Mesenchymal stem cell (in vitro differentiated cells and primary cell): ENCODE data around the gene MACROD2.
A peak's percentile ranks its signal among the peaks of the same experiment; 100 is the strongest.

Experiments
- DNase-seq: peaks from one replicate; pipeline ENCODE4 v3.0.0-alpha.2; 2013
- H2AFZ ChIP-seq: one replicate; pipeline ENCODE4 v1.6.1; 2013; ENCODE audit warnings: low read depth, mild to moderate bottlenecking, control low read depth, inconsistent platforms, low read length, moderate library complexity
- H2AK5ac ChIP-seq: 2 replicates; pipeline ENCODE4 v1.6.1; 2013; ENCODE audit warnings: low read length, moderate library complexity, mild to moderate bottlenecking, inconsistent platforms; ENCODE audit not compliant: severe bottlenecking
- H2BK120ac ChIP-seq: one replicate; pipeline ENCODE4 v1.6.1; 2013; ENCODE audit warnings: low read depth, mild to moderate bottlenecking, inconsistent platforms, low read length, moderate library complexity
- H2BK12ac ChIP-seq, 2 experiments: one replicate each; pipeline ENCODE4 v1.6.1; 2013; ENCODE audit warnings: inconsistent platforms in 2 of 2, low read length in 2 of 2, mild to moderate bottlenecking in 2 of 2, moderate library complexity in 2 of 2, control low read depth in 1 of 2
- H2BK15ac ChIP-seq: one replicate; pipeline ENCODE4 v1.6.1; 2013; ENCODE audit warnings: mild to moderate bottlenecking, low read depth, inconsistent platforms; ENCODE audit not compliant: poor library complexity, severe bottlenecking
- H2BK5ac ChIP-seq: 2 replicates; pipeline ENCODE4 v1.6.1; 2013; ENCODE audit warnings: low read depth, mild to moderate bottlenecking, low read length, control low read depth, inconsistent platforms; ENCODE audit not compliant: poor library complexity, severe bottlenecking
- H3K14ac ChIP-seq, 2 experiments: one replicate each; pipeline ENCODE4 v1.6.1; 2013; ENCODE audit warnings: inconsistent platforms in 2 of 2, low read length in 2 of 2, control low read depth in 1 of 2, mild to moderate bottlenecking in 1 of 2, moderate library complexity in 1 of 2
- H3K18ac ChIP-seq, 2 experiments: one replicate each; pipeline ENCODE4 v1.6.1; 2013; ENCODE audit warnings: inconsistent platforms in 2 of 2, low read length in 2 of 2, control low read depth in 1 of 2, low read depth in 1 of 2, mild to moderate bottlenecking in 1 of 2
- H3K23ac ChIP-seq, 2 experiments: one replicate each; pipeline ENCODE4 v1.6.1; 2013; ENCODE audit warnings: inconsistent platforms in 2 of 2, low read length in 2 of 2, mild to moderate bottlenecking in 2 of 2, moderate library complexity in 2 of 2, control low read depth in 1 of 2
- H3K27ac ChIP-seq: 2 replicates; pipeline ENCODE4 v1.5.1; 2013; ENCODE audit warnings: mild to moderate bottlenecking, moderate library complexity, low read length, control low read depth, inconsistent platforms; ENCODE audit not compliant: poor library complexity, severe bottlenecking
- H3K27me3 ChIP-seq, 2 experiments: 2 replicates each; pipeline versions ENCODE4 v1.6.1 to v1.7.0; 2013; ENCODE audit warnings: low read length in 2 of 2, mild to moderate bottlenecking in 2 of 2, moderate library complexity in 2 of 2, control low read depth in 1 of 2, inconsistent platforms in 1 of 2; ENCODE audit not compliant: control insufficient read depth in 1 of 2, insufficient read depth in 1 of 2
- H3K36me3 ChIP-seq, 2 experiments: 2 replicates each; pipeline versions ENCODE4 v1.6.1 to v1.7.0; 2013; ENCODE audit warnings: low read length in 2 of 2, control low read depth in 1 of 2, inconsistent platforms in 1 of 2, low read depth in 1 of 2, mild to moderate bottlenecking in 1 of 2; ENCODE audit not compliant: insufficient read depth in 2 of 2, control insufficient read depth in 1 of 2
- H3K4ac ChIP-seq, 2 experiments: one replicate each; pipeline ENCODE4 v1.6.1; 2013; ENCODE audit warnings: inconsistent platforms in 2 of 2, low read length in 2 of 2, mild to moderate bottlenecking in 2 of 2, moderate library complexity in 2 of 2, control low read depth in 1 of 2, low read depth in 1 of 2
- H3K4me1 ChIP-seq: 2 replicates; pipeline ENCODE4 v1.6.1; 2013; ENCODE audit warnings: low read depth, low read length, control low read depth; ENCODE audit not compliant: control insufficient read depth, insufficient read depth
- H3K4me2 ChIP-seq: 2 replicates; pipeline ENCODE4 v1.6.1; 2013; ENCODE audit warnings: low read length, mild to moderate bottlenecking, inconsistent platforms; ENCODE audit not compliant: poor library complexity, severe bottlenecking
- H3K4me3 ChIP-seq, 2 experiments: 2 replicates each; pipeline versions ENCODE4 v1.5.1 to v1.7.0; 2013; ENCODE audit warnings: low read length in 2 of 2, mild to moderate bottlenecking in 2 of 2, control low read depth in 1 of 2, low read depth in 1 of 2; ENCODE audit not compliant: insufficient read depth in 1 of 2
- H3K79me1 ChIP-seq: replicated peaks from 2 replicates; pipeline ENCODE4 v1.6.1; 2013; ENCODE audit warnings: mild to moderate bottlenecking, control low read depth, low read length, inconsistent platforms; ENCODE audit not compliant: poor library complexity, severe bottlenecking
- H3K9ac ChIP-seq: 2 replicates; pipeline ENCODE4 v1.7.0; 2013; ENCODE audit warnings: mild to moderate bottlenecking, low read length, moderate library complexity
- H3K9me3 ChIP-seq: 2 replicates; pipeline ENCODE4 v1.7.0; 2013; ENCODE audit warnings: mild to moderate bottlenecking, low read length; ENCODE audit not compliant: control insufficient read depth
- H4K8ac ChIP-seq: one replicate; pipeline ENCODE4 v1.6.1; 2013; ENCODE audit warnings: inconsistent platforms, mild to moderate bottlenecking, low read length, moderate library complexity
- H4K91ac ChIP-seq: one replicate; pipeline ENCODE4 v1.6.1; 2013; ENCODE audit warnings: mild to moderate bottlenecking, low read length, inconsistent platforms
- WGBS: methylation state at CpG from one replicate; pipeline ENCODE4 v1.1.7; 2013; ENCODE audit warnings: mixed read lengths; 5-methylcytosine and 5-hydroxymethylcytosine counted together

Gene MACROD2

DNA sequence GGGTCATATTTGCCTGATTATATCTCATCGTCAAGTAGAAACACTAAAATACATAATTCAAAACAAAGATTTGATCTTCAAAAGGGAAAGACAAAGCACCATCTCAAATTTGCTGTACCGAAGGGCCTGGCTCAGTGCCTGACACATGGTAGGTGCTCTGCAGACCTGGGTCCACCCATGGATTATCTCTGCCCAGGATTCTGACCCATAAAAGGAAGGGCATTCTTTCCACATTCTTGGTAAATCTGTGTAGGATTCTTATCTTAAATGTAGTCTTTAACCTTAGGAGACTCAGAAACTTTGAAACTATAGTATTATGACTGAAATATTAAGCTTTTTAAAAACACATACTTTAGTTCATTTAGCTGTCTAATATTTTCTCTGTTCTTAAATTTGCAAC lies 616.2 kb downstream of the MACROD2 start:
- no peak overlapping the region for H3K4me2 ChIP-seq
- no peak overlapping the region for H2BK5ac ChIP-seq
- H3K79me1 ChIP-seq = no peaks in the 10 kb centered on the region
- no peak overlapping the region for H3K18ac ChIP-seq
- peaks cover 1% of the 10 kb centered on the region for H3K4me1 ChIP-seq
- H3K9me3 ChIP-seq = no peaks in the 10 kb centered on the region
- 88% methylated on average over 2 of the region's 2 CpGs for WGBS
- H3K9ac ChIP-seq = no peak overlapping the region
- no peak for DNase-seq
- H3K4ac ChIP-seq = no peak overlapping the region
- H3K4me3 ChIP-seq = no peak overlapping the region
- H2AFZ ChIP-seq = no peak overlapping the region
- no peak overlapping the region for H2BK15ac ChIP-seq
- H3K36me3 ChIP-seq = no peaks in the 10 kb centered on the region
- no peak overlapping the region for H4K91ac ChIP-seq
- no peak overlapping the region for H3K27ac ChIP-seq
- no peak overlapping the region for H3K23ac ChIP-seq
- H3K27me3 ChIP-seq = no peaks in the 10 kb centered on the region
- H2AK5ac ChIP-seq = no peak overlapping the region
- no peak overlapping the region for H2BK120ac ChIP-seq
- H3K14ac ChIP-seq = no peak overlapping the region
- H2BK12ac ChIP-seq = no peak overlapping the region
- no peak overlapping the region for H4K8ac ChIP-seq

GRCh38 chr20:14612391-14612790 lies 617.1 kb downstream of the MACROD2 start:
- Histone ChIP-seq H2AK5ac (no peak overlapping the region), H2BK120ac (no peak overlapping the region), H3K4me1 (peaks cover 1% of the 10 kb centered on the region), H2BK12ac (no peak overlapping the region), H3K36me3 (no peaks in the 10 kb centered on the region), H3K79me1 (no peaks in the 10 kb centered on the region), H4K91ac (no peak overlapping the region), H3K4me3 (no peak overlapping the region), H2AFZ (no peak overlapping the region), H3K27ac (no peak overlapping the region), H3K4me2 (no peak overlapping the region), H3K14ac (no peak overlapping the region), H4K8ac (no peak overlapping the region), H3K27me3 (no peaks in the 10 kb centered on the region), H3K9ac (no peak overlapping the region), H3K23ac (no peak overlapping the region), H3K18ac (no peak overlapping the region), H2BK15ac (no peak overlapping the region), H3K9me3 (no peaks in the 10 kb centered on the region), H2BK5ac (no peak overlapping the region), H3K4ac (no peak overlapping the region)
- peak; percentile 13 for DNase-seq
- no CpG with 5 or more reads among the region's 1 CpG for WGBS

DNA sequence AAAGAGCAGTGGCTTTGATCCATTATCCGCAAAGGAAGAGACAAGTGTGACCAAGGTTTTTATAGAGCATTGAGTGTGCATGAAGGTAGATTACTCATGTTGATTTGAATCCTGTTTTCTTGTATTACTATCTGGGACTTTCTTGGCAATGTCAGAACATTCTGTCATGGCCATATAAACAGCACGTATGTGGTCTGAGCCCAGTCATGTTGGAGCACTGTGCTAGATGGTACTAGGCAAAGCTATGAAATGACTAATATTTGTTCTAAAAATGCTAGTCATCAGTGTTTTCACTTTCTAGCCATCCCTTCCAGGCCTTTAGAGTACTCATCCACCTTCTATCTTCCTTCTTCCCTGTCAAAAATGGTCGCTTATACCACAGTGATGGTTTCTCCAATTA lies 620.7 kb downstream of the MACROD2 start:
- Histone ChIP-seq H3K36me3 (no peaks in the 10 kb centered on the region), H3K9me3 (no peaks in the 10 kb centered on the region), H2BK12ac (no peak overlapping the region), H4K91ac (no peak overlapping the region), H2BK120ac (no peak overlapping the region), H3K4me3 (no peak overlapping the region), H3K23ac (no peak overlapping the region), H3K14ac (no peak overlapping the region), H3K4me2 (no peak overlapping the region), H3K9ac (no peak overlapping the region), H3K4ac (no peak overlapping the region), H2AK5ac (no peak overlapping the region), H2BK15ac (no peak overlapping the region), H2AFZ (no peak overlapping the region), H2BK5ac (no peak overlapping the region), H3K18ac (no peak overlapping the region), H4K8ac (no peak overlapping the region), H3K4me1 (peaks cover 4% of the 10 kb centered on the region), H3K27ac (no peak overlapping the region), H3K79me1 (no peaks in the 10 kb centered on the region), H3K27me3 (no peaks in the 10 kb centered on the region)
- DNase-seq = no peak
- WGBS = 94% methylated on average over 2 of the region's 3 CpGs

GRCh38 chr20:14617123-14617522 lies 621.8 kb downstream of the MACROD2 start:
- H2BK12ac ChIP-seq = no peak overlapping the region
- H3K4ac ChIP-seq = no peak overlapping the region
- H3K27me3 ChIP-seq = no peaks in the 10 kb centered on the region
- no peak overlapping the region for H3K18ac ChIP-seq
- no peaks in the 10 kb centered on the region for H3K79me1 ChIP-seq
- H3K4me2 ChIP-seq = no peak overlapping the region
- DNase-seq = peak; percentile 48
- peak overlapping the region; percentile 33 for H3K27ac ChIP-seq
- H2BK5ac ChIP-seq = no peak overlapping the region
- H4K91ac ChIP-seq = no peak overlapping the region
- H2BK120ac ChIP-seq = no peak overlapping the region
- no peak overlapping the region for H2BK15ac ChIP-seq
- H4K8ac ChIP-seq = no peak overlapping the region
- no peak overlapping the region for H2AFZ ChIP-seq
- WGBS = no CpG with 5 or more reads among the region's 2 CpGs
- H3K4me1 ChIP-seq = peaks cover 2% of the 10 kb centered on the region
- no peak overlapping the region for H3K23ac ChIP-seq
- no peak overlapping the region for H3K9ac ChIP-seq
- no peaks in the 10 kb centered on the region for H3K36me3 ChIP-seq
- no peak overlapping the region for H3K14ac ChIP-seq
- H3K9me3 ChIP-seq = no peaks in the 10 kb centered on the region
- no peak overlapping the region for H3K4me3 ChIP-seq
- H2AK5ac ChIP-seq = no peak overlapping the region
